HEK293 (cell line): Measurements from ENCODE around the gene FOXL2.

Source experiments
- CTCF ChIA-PET: fragments of 350-600 bp; formaldehyde crosslinking; extraction: SDS; loops from one replicate; lab custom pipeline; 2021; ENCODE audit warnings: antibody characterized with exemption; lab: Yijun Ruan, JAX
- POLR2A ChIA-PET: fragments of 300-600 bp; formaldehyde crosslinking; extraction: SDS; loops from one replicate; lab custom pipeline; 2020; ENCODE audit warnings: antibody characterized with exemption, inconsistent platforms; lab: Yijun Ruan, JAX
- H3K27ac ChIP-seq: fragments of 200-500 bp; sonication (Bioruptor generic); 2 replicates; pipeline ENCODE4 v1.5.1; 2014; ENCODE audit warnings: low read depth, low read length, control low read depth, inconsistent platforms; ENCODE audit errors: extremely low read depth
- H3K36me3 ChIP-seq, 2 experiments: fragments of 200-500 bp in 1 of 2; sonication (Bioruptor generic) in 1 of 2; 1 replicate in 1 of 2; 2 replicates in 1 of 2; pipeline ENCODE4 v1.5.1; 2014 to 2017; ENCODE audit warnings: inconsistent platforms in 2 of 2, low read length in 2 of 2; ENCODE audit not compliant: control insufficient read depth in 2 of 2, insufficient read depth in 1 of 2
- H3K4me1 ChIP-seq: fragments of 200-500 bp; sonication (Bioruptor generic); 2 replicates; pipeline ENCODE4 v1.5.1; 2014; ENCODE audit warnings: mild to moderate bottlenecking, low read length, inconsistent platforms; ENCODE audit not compliant: control insufficient read depth, insufficient read depth
- H3K4me3 ChIP-seq: 2 replicates; pipeline ENCODE4 v1.5.1; 2011; ENCODE audit warnings: low read depth, mild to moderate bottlenecking, control low read depth, low read length, moderate library complexity
- H3K9me3 ChIP-seq: fragments of 200-500 bp; sonication (Bioruptor generic); 2 replicates; pipeline ENCODE4 v1.5.1; 2014; ENCODE audit warnings: low read depth, low read length, inconsistent platforms; ENCODE audit not compliant: control insufficient read depth, insufficient read depth
- ATF2 ChIP-seq: fragments of 450-650 bp; formaldehyde crosslinking; IDR thresholded peaks from 2 replicates; pipeline ENCODE4 v1.5.1; 2016; ENCODE audit warnings: missing biosample characterization, missing genetic modification characterization, low read depth
- BCL11A ChIP-seq: fragments of 450-650 bp; formaldehyde crosslinking; IDR thresholded peaks from 2 replicates; pipeline ENCODE4 v1.5.1; 2016; ENCODE audit warnings: low read depth, missing biosample characterization, missing genetic modification characterization
- BCL6B ChIP-seq: fragments of 450-650 bp; formaldehyde crosslinking; IDR thresholded peaks from 2 replicates; pipeline ENCODE4 v1.5.1; 2017; ENCODE audit warnings: missing biosample characterization, missing genetic modification characterization
- GLIS1 ChIP-seq: fragments of 450-650 bp; formaldehyde crosslinking; IDR thresholded peaks from 2 replicates; pipeline ENCODE4 v1.5.1; 2016; ENCODE audit warnings: missing biosample characterization, missing genetic modification characterization
- HOXD13 ChIP-seq: sonication (generic); formaldehyde crosslinking; IDR thresholded peaks from 2 replicates; pipeline ENCODE4 v1.8.0; 2022; ENCODE audit warnings: missing genetic modification reagents, borderline replicate concordance
- KLF10 ChIP-seq: fragments of 450-650 bp; IDR thresholded peaks from 2 replicates; pipeline ENCODE4 v1.5.1; 2018; ENCODE audit warnings: missing biosample characterization, mild to moderate bottlenecking, missing genetic modification characterization
- RBAK ChIP-seq: fragments of 450-650 bp; formaldehyde crosslinking; IDR thresholded peaks from 2 replicates; pipeline ENCODE4 v1.5.1; 2016; ENCODE audit warnings: missing biosample characterization, missing genetic modification characterization
- ZBTB17 ChIP-seq: fragments of 450-650 bp; formaldehyde crosslinking; IDR thresholded peaks from 2 replicates; pipeline ENCODE4 v1.5.1; 2016; ENCODE audit warnings: missing biosample characterization, missing genetic modification characterization
- ZEB2 ChIP-seq: fragments of 450-650 bp; formaldehyde crosslinking; IDR thresholded peaks from 2 replicates; pipeline ENCODE4 v1.5.1; 2016; ENCODE audit warnings: missing biosample characterization, missing genetic modification characterization
- ZNF223 ChIP-seq: fragments of 450-650 bp; formaldehyde crosslinking; IDR thresholded peaks from 2 replicates; pipeline ENCODE4 v1.5.1; 2016; ENCODE audit warnings: missing biosample characterization, missing genetic modification characterization
- ZNF274 ChIP-seq, 2 experiments: fragments of 200-500 bp in 1 of 2; fragments of 450-650 bp in 1 of 2; sonication (Bioruptor generic) in 1 of 2; formaldehyde crosslinking in 1 of 2; IDR thresholded peaks; 2 replicates each; pipeline versions ENCODE4 v1.5.1 to v1.6.1; 2014 to 2016; ENCODE audit warnings: borderline replicate concordance in 1 of 2, inconsistent platforms in 1 of 2, low read length in 1 of 2, missing biosample characterization in 1 of 2, missing genetic modification characterization in 1 of 2
- ZNF280C ChIP-seq: fragments of 450-650 bp; formaldehyde crosslinking; IDR thresholded peaks from 2 replicates; pipeline ENCODE4 v1.5.1; 2016; ENCODE audit warnings: missing biosample characterization, missing genetic modification characterization
- ZNF501 ChIP-seq: fragments of 450-650 bp; formaldehyde crosslinking; IDR thresholded peaks from 2 replicates; pipeline ENCODE4 v1.5.1; 2016; ENCODE audit warnings: missing biosample characterization, missing genetic modification characterization
- ZNF530 ChIP-seq: fragments of 450-650 bp; formaldehyde crosslinking; IDR thresholded peaks from 2 replicates; pipeline ENCODE4 v1.5.1; 2016; ENCODE audit warnings: low read depth, missing biosample characterization, missing genetic modification characterization
- ZNF548 ChIP-seq: fragments of 450-650 bp; formaldehyde crosslinking; IDR thresholded peaks from 2 replicates; pipeline ENCODE4 v1.5.1; 2016; ENCODE audit warnings: missing biosample characterization, missing genetic modification characterization
- ZNF555 ChIP-seq: fragments of 450-650 bp; formaldehyde crosslinking; conservative IDR thresholded peaks from 2 replicates; pipeline ENCODE4 v1.5.1; 2017; ENCODE audit warnings: missing biosample characterization, mild to moderate bottlenecking, missing genetic modification characterization, inconsistent platforms
- ZNF621 ChIP-seq: fragments of 450-650 bp; formaldehyde crosslinking; IDR thresholded peaks from 2 replicates; pipeline ENCODE4 v1.5.1; 2017; ENCODE audit warnings: missing biosample characterization, missing genetic modification characterization
- ZNF624 ChIP-seq: fragments of 450-650 bp; formaldehyde crosslinking; IDR thresholded peaks from 2 replicates; pipeline ENCODE4 v1.5.1; 2017; ENCODE audit warnings: missing biosample characterization, missing genetic modification characterization
- ZXDB ChIP-seq: fragments of 450-650 bp; formaldehyde crosslinking; IDR thresholded peaks from 2 replicates; pipeline ENCODE4 v1.5.1; 2016; ENCODE audit warnings: missing biosample characterization, missing genetic modification characterization

FOXL2 gene

GRCh38 chr3:138949002-138949418 is 2.1 kb upstream of the FOXL2 start (continued):
- TF ChIP-seq ZNF530 (tag by site-specific recombination), result no peak
- no peak for TF ChIP-seq ZNF548 (tag by site-specific recombination)
- TF ChIP-seq, all 188 proteins: peak for 0

GRCh38 chr3:138948371-138949001 is 1.5 kb upstream of the FOXL2 start:
- H3K36me3 ChIP-seq, result no peaks in the 10 kb centered on the region
- H3K9me3 ChIP-seq, result no peaks in the 10 kb centered on the region
- ChIA-PET POLR2A (no interaction called here), CTCF (interaction anchor here (1.7 kb wide), 1 partner anchor 13 kb away, joined by 10 read pairs; no protein-coding TSS in a partner anchor)
- no peak for TF ChIP-seq KLF10 (tag by site-specific recombination)
- no peak for TF ChIP-seq BCL6B (tag by site-specific recombination)
- no peak for TF ChIP-seq ZNF555 (tag by site-specific recombination)
- TF ChIP-seq ZNF280C (tag by site-specific recombination), result no peak
- TF ChIP-seq ZXDB (tag by site-specific recombination), result no peak
- no peak for TF ChIP-seq GLIS1 (tag by site-specific recombination)
- no peak for TF ChIP-seq ZNF621 (tag by site-specific recombination)
- TF ChIP-seq ZNF501 (tag by site-specific recombination), result no peak
- TF ChIP-seq ATF2 (tag by site-specific recombination), result no peak
- TF ChIP-seq ZBTB17 (tag by site-specific recombination), result no peak
- no peak for TF ChIP-seq ZEB2
- no peak for TF ChIP-seq BCL11A (tag by site-specific recombination)
- no peak for TF ChIP-seq ZNF274 (IDR thresholded peaks at IDR 0.05; ENCODE audit: low read length)
- TF ChIP-seq ZNF274 (tag by site-specific recombination; IDR thresholded peaks at IDR 0.05; ENCODE audit: borderline replicate concordance), result no peak
- TF ChIP-seq ZNF223 (tag by site-specific recombination), result no peak
- H3K27ac ChIP-seq, result no peak overlapping the region
- no peaks in the 10 kb centered on the region for H3K4me1 ChIP-seq
- H3K4me3 ChIP-seq, result no peak overlapping the region

GRCh38 chr3:138947495-138948121 is 671 bp upstream of the FOXL2 start:
- ChIA-PET POLR2A (no interaction called here), CTCF (interaction anchor here (1.4 to 1.7 kb wide), 2 partner anchors 12 to 382 kb away, joined by 7 to 10 read pairs; no protein-coding TSS in a partner anchor)
- Histone ChIP-seq H3K9me3 (no peaks in the 10 kb centered on the region), H3K4me3 (no peak overlapping the region), H3K27ac (no peak overlapping the region), H3K4me1 (no peaks in the 10 kb centered on the region), H3K36me3 (no peaks in the 10 kb centered on the region)
- TF ChIP-seq ZNF624 (no peak), BCL11A (tag by site-specific recombination) (no peak), ZBTB17 (tag by site-specific recombination) (no peak), RBAK (tag by site-specific recombination) (no peak), HOXD13 (CRISPR knock-in tag) (no peak)
